ENCODE measurements around the gene CADM2. TPM values are rescaled to one million over a fixed set of nuclear protein-coding genes. Genes with fewer than 3 reads are reported as not detected.

Gene CADM2
- total RNA-seq, 4 donors from 2014 or later: 1.7 to 34.7 (median 7.9) TPM

GRCh38 chr3:85660451-85660850 lies 701.7 kb downstream of the CADM2 start:
- DNase-seq (ENCODE audit: low spot score) (no peak), ATAC-seq (ENCODE audit: low FRiP score) (no peak)
- TF ChIP-seq CTCF (IDR thresholded peaks at IDR 0.05): no peak

GRCh38 chr3:85662462-85662861 lies 703.7 kb downstream of the CADM2 start:
- no peak for TF ChIP-seq CTCF (IDR thresholded peaks at IDR 0.05)
- no peak for DNase-seq (ENCODE audit: low spot score)
- ATAC-seq (ENCODE audit: low FRiP score): no peak

- no peak for TF ChIP-seq CTCF (IDR thresholded peaks at IDR 0.05)
- ATAC-seq (ENCODE audit: low FRiP score) (no peak), DNase-seq (ENCODE audit: low spot score) (no peak)
These were observed 709.0 kb downstream of the CADM2 start for GRCh38 chr3:85667744-85668143.

- no peak for ATAC-seq (ENCODE audit: low FRiP score)
- TF ChIP-seq CTCF (IDR thresholded peaks at IDR 0.05): no peak
- no peak for DNase-seq (ENCODE audit: low spot score)
These were observed 711.9 kb downstream of the CADM2 start for GRCh38 chr3:85670634-85671205.

- no peak for TF ChIP-seq CTCF (IDR thresholded peaks at IDR 0.05)
- DNase-seq (ENCODE audit: low spot score) (no peak), ATAC-seq (ENCODE audit: low FRiP score) (no peak)
These were observed 714.0 kb downstream of the CADM2 start for GRCh38 chr3:85672761-85673160.

- DNase-seq (ENCODE audit: low spot score) (no peak), ATAC-seq (ENCODE audit: low FRiP score) (no peak)
- no peak for TF ChIP-seq CTCF (IDR thresholded peaks at IDR 0.05)
These were observed 719.9 kb downstream of the CADM2 start for GRCh38 chr3:85678713-85679112.

GRCh38 chr3:85681906-85682305 lies 723.1 kb downstream of the CADM2 start:
- no peak for ATAC-seq (ENCODE audit: low FRiP score)
- no peak for DNase-seq (ENCODE audit: low spot score)
- TF ChIP-seq CTCF (IDR thresholded peaks at IDR 0.05): no peak

Data from omental fat pad (tissue), 4 donors.